ENCODE data around the gene KLHL14. TPM values are rescaled to one million over a fixed set of nuclear protein-coding genes. Genes with fewer than 3 reads are reported as not detected.
"Not testable (repeated sequence)": the region's sequence is repeated elsewhere in the genome, so short reads cannot be mapped to it uniquely, and the experiment has no call there.

KLHL14 gene
- not detected for polyA plus RNA-seq (2013, experiment 1 of 2; ENCODE audit: insufficient read length)
- polyA plus RNA-seq (2013, experiment 2 of 2; ENCODE audit: insufficient read length), result 0.16 TPM

- DNase-seq, result no peak
These were observed at the start of gene KLHL14 for GRCh38 chr18:32772581-32773381. TSS of gene KLHL14 (minus strand) at chr18:32773023. CDS start at chr18:32770591, 2,432 bp downstream.

- DNase-seq, result no peak
These were observed 49.4 kb upstream of the KLHL14 start for GRCh38 chr18:32822197-32822596.

DNA sequence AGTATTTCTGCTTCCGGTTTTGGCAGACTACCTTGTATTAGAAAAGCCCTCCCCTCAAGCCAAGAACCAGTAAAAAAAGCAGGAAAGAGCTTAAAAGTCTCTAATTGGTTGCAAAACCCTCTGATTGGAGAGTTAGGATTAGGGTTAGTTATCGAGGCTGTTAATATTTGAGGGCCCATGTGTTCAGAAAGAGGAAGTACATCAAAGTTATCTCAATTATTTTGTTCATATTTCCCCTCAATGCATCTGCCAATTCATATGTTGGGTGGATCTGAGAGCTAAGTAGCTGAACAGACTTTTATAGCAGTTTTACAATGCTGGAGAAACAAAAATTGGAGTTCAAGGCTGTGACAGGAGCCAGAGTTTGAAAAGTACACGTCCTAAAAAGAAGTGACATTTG is 43.1 kb upstream of the KLHL14 start:
- no peak for DNase-seq

DNA sequence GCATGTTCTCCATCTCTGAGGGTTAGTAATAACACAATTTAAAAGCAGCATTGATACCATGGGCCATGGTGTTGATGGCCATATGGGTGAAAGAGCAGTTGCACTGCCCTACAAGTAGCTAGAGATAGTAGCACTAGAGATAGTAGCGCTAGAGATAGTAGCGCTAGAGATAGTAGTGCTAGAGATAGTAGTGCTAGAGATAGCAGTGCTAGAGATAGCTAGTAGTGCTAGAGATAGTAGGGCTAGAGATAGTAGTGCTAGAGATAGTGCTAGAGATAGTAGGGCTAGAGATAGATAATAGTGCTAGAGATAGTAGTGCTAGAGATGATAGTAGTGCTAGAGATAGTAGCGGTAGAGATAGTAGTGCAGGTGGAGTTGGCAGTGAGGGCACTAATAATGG is 39.5 kb upstream of the KLHL14 start:
- no peak for DNase-seq

DNA sequence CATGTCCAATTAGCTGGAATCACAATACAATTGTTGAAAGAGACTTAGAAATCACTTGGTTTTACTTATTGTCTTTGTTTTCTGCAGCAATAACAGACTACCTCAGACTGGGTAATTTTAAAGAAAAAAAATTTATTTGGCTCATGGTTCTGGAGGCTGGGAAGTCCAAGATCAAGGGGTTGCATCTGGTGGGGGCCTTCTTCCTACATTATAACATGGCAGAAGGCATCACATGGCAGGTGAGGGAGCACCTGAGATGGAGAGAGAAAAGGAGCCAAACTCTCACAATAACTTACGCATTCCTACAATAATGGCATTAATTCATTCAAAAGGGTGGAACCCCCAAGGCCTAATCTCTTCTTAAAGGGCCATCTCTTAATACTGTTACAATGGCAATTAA is 37.5 kb upstream of the KLHL14 start:
- no peak for DNase-seq

- no peak for DNase-seq
These were observed 32.5 kb upstream of the KLHL14 start for GRCh38 chr18:32805354-32805753.

GRCh38 chr18:32804134-32804888 is 31.5 kb upstream of the KLHL14 start:
- no peak for DNase-seq

DNA sequence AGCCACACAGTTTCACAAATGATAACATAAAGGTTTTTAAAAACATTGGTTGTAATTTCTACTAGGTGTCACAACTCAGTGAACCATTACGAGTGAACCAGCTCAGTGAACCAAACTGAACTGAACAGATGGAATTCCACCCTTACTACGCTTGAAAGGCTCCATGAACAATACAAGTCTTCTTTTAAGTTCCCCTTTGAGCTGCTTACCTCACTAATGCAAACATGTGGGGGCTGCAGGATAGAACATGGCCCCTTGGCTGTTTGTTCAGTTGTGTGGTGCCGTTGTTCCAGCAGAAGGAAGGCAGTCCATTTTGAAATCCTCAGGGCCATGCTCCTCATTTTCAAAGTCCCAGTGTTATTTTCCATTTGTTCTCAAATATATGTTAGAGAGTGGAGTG is 30.7 kb upstream of the KLHL14 start:
- DNase-seq, result no peak

DNA sequence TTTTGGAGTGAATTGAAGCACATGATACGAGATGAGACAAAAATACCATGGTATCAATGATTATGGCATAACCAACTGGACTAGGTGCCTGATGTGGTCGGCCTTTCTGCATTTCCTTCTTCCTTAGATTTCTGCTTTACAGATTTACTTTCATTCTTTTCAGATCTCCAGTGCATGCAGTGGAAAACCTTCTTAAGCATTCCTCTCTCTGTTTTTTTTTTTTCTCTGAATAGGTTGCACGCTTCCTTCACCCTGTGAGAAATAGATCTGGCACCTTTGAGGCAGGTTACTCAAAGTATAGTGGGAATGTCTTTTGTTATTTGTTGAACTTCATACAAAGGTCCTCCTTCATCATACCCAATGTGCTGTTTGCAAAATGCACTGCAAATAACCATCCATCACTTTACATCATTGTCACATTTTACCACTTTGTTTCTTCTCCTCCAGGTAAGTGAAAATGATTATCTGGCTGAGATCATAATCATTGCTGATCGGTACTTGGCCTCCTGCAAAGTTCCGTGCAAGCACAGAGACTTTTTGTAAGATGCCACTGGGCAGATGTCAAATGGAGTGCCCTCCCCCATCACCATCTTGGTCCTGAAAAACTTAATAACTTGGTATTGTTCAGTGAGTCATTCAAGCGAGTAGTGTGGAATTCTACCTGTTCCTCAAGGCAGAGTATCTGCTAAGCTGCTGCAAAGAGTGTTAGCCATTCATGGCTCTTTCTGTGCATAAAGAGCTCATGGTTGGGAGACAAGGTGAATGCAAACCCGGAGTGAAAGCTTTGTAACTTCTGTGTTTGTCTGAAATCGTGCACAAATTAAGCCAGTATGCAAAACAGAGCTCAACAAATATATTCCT is 30.0 kb upstream of the KLHL14 start:
- no peak for DNase-seq

DNA sequence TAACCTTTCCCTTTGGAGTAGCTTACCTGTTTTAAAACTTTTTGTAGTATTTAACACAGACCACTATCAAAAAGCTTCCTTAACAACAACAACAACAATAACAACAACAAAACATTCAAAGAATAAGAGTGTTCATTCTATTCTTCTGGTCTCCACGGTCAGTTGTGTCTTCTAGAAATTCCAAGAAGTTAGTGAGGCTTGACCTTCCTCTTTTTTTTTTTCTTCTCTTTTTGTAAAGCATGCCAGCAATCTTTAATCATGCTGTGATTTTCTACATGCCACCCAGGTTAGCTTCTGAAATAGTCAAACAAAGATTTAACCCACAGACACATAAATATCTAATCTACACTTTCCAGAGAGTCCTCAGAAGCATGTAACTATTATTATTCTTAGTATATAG is 28.4 kb upstream of the KLHL14 start:
- no peak for DNase-seq

DNA sequence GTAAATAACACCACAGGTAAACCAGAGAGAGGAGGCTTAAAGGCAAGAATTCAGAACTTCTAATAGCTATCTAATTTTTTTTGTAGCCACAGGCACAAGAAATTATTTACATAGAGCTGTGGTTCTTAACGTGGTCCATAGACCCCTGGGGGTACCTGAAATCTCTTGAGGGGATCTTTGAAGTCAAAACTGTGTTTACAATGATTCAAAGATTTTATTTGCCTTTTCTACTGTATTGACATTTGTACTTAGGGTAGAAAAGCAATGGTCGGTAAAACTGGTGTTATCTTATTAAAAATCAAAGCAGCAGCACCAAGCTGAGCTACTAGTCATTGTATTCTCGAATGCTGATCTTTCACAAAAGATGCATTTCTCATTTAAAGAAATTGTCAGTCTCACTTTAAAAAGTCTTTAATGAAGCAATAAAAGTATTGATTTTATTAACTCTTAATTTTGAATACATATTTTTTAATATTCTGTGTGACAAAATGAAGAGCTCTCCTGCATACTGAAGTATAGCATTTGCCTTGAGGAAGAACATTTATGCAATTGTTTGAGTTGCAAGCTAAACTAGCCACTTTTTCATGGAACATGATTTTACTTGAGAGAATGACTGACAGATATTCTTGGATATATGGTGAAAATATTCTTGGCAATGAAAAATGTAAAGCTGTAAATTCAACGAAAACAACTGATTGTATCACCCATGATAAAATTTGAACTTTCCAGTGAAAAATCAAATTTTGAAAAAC is 25.6 kb upstream of the KLHL14 start:
- no peak for DNase-seq

DNA sequence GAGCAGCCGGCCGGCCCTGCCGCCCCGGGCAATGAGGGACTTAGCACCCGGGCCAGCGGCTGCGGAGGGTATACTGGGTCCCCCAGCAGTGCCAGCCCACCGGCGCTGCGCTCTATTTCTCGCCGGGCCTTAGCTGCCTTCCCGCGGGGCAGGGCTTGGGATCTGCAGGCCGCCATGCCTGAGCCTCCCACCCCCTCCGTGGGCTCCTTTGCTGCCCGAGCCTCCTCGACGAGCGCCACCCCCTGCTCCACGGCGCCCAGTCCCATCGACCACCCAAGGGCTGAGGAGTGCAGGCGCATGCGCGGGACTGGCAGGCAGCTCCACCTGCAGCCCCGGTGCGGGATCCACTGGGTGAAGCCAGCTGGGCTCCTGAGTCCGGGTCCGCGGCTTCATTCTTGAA is 21.8 kb upstream of the KLHL14 start:
- DNase-seq, result not testable (repeated sequence)

GRCh38 chr18:32779010-32779409 is 6.2 kb upstream of the KLHL14 start:
- DNase-seq, result no peak

GRCh38 chr18:32777049-32777448 is 4.2 kb upstream of the KLHL14 start:
- DNase-seq, result no peak

DNA sequence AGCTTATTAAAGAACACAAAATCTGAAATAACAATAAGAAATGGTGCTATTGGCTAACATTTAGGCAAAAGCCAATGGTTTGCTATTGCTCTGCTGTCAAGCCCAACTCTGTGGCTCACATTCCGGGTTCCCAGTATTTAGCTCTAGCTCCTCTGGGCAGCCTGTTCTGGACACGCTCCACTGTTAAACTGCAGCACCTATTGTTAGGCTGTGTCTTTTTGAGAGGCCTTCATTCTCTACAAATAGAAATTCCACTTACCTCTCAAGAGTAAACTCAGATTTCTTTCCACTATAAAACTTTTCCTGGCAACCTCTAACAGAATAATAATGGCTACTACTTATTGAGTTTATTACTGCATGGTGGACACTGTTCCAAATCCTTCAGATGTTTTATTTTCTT is 3.7 kb upstream of the KLHL14 start:
- DNase-seq, result no peak

DNA sequence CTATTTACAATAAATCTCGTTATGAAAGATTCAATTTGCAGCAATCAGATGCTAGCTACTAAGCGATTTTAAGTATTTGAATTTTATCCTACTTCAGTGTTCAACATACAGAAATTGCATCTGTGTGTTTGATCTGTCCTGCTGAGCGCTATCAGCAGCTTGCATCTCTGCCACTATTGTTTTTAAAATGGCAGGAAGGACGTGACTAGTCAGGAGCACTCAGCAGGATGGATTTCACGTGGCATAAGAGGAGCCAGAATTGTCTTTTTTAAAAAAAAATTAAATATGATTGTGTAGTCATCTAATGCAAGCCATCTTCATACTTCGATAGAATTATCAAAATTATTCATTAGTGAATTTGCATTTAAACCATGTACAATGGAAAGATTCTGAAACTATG is 2.8 kb upstream of the KLHL14 start:
- no peak for DNase-seq

GRCh38 chr18:32773382-32773712 is 524 bp upstream of the KLHL14 start:
- DNase-seq, result no peak

DNA sequence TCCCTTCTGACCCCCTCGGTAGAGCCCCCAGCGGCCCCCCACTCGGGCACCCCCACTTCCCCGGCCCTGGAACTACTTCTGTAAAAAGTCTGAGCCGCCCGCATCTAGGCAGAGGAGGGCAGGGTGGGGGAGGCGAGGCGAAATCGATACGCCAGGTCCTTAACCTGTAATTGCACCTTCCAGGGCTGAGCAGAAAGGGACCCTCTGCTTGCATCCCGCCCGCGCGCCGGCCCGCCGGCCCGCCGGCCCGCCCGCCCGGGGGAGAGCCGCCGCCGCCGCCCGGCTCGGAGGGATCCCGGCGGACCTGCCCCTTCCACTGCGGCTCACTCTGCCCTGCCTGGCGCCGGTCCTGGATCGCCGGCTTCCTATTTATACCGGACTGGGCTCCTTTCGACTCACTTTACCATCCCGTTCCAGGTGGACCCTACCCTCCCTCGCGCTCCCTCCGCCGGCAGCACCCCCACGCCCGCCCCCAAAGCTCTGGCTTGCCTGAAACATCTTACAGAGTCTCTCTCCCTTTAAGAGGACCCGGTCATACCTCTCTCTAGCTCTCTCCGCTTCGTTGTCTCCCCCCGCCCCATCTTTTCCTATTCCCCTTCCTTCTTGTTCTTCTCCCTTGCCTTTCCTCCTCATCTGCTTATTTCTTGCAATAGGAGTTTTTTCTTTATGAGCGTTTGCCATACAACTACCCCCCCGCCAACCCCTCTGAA is 797 bp downstream of the KLHL14 start:
- DNase-seq, result no peak

GRCh38 chr18:32771169-32771751 is 1.6 kb downstream of the KLHL14 start:
- no peak for DNase-seq

GRCh38 chr18:32770666-32771168 is 2.1 kb downstream of the KLHL14 start:
- DNase-seq, result no peak

- no peak for DNase-seq
These were observed 2.7 kb downstream of the KLHL14 start for GRCh38 chr18:32770054-32770665.

Measured in fibroblast of skin of scalp (primary cell).